ENCODE data around the gene ABCC8.

Gene ABCC8

GRCh38 chr11:17406082-17406817, 70.4 kb downstream of the ABCC8 start:
- FAIRE-seq (no peak), DNase-seq (ENCODE audit: insufficient read length, low spot score) (no peak)
- TF ChIP-seq POLR2AphosphoS5 (IDR thresholded peaks at IDR 0.05; ENCODE audit: low read depth, low read length) (no peak), PAX5 (IDR thresholded peaks at IDR 0.05; ENCODE audit: insufficient read depth, low read length, severe bottlenecking) (no peak)

GRCh38 chr11:17405232-17406005, 71.2 kb downstream of the ABCC8 start:
- DNase-seq (ENCODE audit: insufficient read length, low spot score) = no peak
- TF ChIP-seq PAX5 (IDR thresholded peaks at IDR 0.05; ENCODE audit: insufficient read depth, low read length, severe bottlenecking) (no peak), POLR2A (IDR thresholded peaks at IDR 0.05; ENCODE audit: low read depth, low read length) (no peak), POU2F2 (IDR thresholded peaks at IDR 0.05; ENCODE audit: low read depth, low read length) (no peak), SPI1 (IDR thresholded peaks at IDR 0.05; ENCODE audit: low read depth, low read length) (no peak), TAF1 (IDR thresholded peaks at IDR 0.05; ENCODE audit: low read depth, low read length) (no peak), POLR2AphosphoS5 (IDR thresholded peaks at IDR 0.05; ENCODE audit: low read depth, low read length) (no peak)
- FAIRE-seq = no peak

GRCh38 chr11:17403980-17404759, 72.5 kb downstream of the ABCC8 start:
- no peak for DNase-seq (ENCODE audit: insufficient read length, low spot score)
- FAIRE-seq = no peak

GRCh38 chr11:17402486-17402885, 74.2 kb downstream of the ABCC8 start:
- TF ChIP-seq POLR2A (IDR thresholded peaks at IDR 0.05; ENCODE audit: low read depth, low read length) (no peak), TAF1 (IDR thresholded peaks at IDR 0.05; ENCODE audit: low read depth, low read length) (no peak), PAX5 (IDR thresholded peaks at IDR 0.05; ENCODE audit: insufficient read depth, low read length, severe bottlenecking) (no peak), POLR2AphosphoS5 (IDR thresholded peaks at IDR 0.05; ENCODE audit: low read depth, low read length) (no peak), SPI1 (IDR thresholded peaks at IDR 0.05; ENCODE audit: low read depth, low read length) (no peak), POU2F2 (IDR thresholded peaks at IDR 0.05; ENCODE audit: low read depth, low read length) (no peak)
- DNase-seq (ENCODE audit: insufficient read length, low spot score) = no peak
- FAIRE-seq = no peak

More at GRCh38 chr11:17403980-17404759, 72.5 kb downstream of the ABCC8 start:
- TF ChIP-seq POU2F2 (IDR thresholded peaks at IDR 0.05; ENCODE audit: low read depth, low read length) = no peak
- no peak for TF ChIP-seq TAF1 (IDR thresholded peaks at IDR 0.05; ENCODE audit: low read depth, low read length)
- no peak for TF ChIP-seq SPI1 (IDR thresholded peaks at IDR 0.05; ENCODE audit: low read depth, low read length)
- no peak for TF ChIP-seq PAX5 (IDR thresholded peaks at IDR 0.05; ENCODE audit: insufficient read depth, low read length, severe bottlenecking)
- TF ChIP-seq POLR2AphosphoS5 (IDR thresholded peaks at IDR 0.05; ENCODE audit: low read depth, low read length) = no peak
- no peak for TF ChIP-seq POLR2A (IDR thresholded peaks at IDR 0.05; ENCODE audit: low read depth, low read length)

GRCh38 chr11:17401841-17402240, 74.8 kb downstream of the ABCC8 start:
- DNase-seq (ENCODE audit: insufficient read length, low spot score) (no peak), FAIRE-seq (no peak)
- no peak for TF ChIP-seq POLR2A (IDR thresholded peaks at IDR 0.05; ENCODE audit: low read depth, low read length)
- no peak for TF ChIP-seq SPI1 (IDR thresholded peaks at IDR 0.05; ENCODE audit: low read depth, low read length)
- no peak for TF ChIP-seq POLR2AphosphoS5 (IDR thresholded peaks at IDR 0.05; ENCODE audit: low read depth, low read length)
- TF ChIP-seq PAX5 (IDR thresholded peaks at IDR 0.05; ENCODE audit: insufficient read depth, low read length, severe bottlenecking) = no peak
- TF ChIP-seq TAF1 (IDR thresholded peaks at IDR 0.05; ENCODE audit: low read depth, low read length) = no peak
- no peak for TF ChIP-seq POU2F2 (IDR thresholded peaks at IDR 0.05; ENCODE audit: low read depth, low read length)

GRCh38 chr11:17401316-17401715, 75.3 kb downstream of the ABCC8 start:
- TF ChIP-seq TAF1 (IDR thresholded peaks at IDR 0.05; ENCODE audit: low read depth, low read length) = no peak
- TF ChIP-seq SPI1 (IDR thresholded peaks at IDR 0.05; ENCODE audit: low read depth, low read length) = no peak
- no peak for TF ChIP-seq POU2F2 (IDR thresholded peaks at IDR 0.05; ENCODE audit: low read depth, low read length)
- TF ChIP-seq PAX5 (IDR thresholded peaks at IDR 0.05; ENCODE audit: insufficient read depth, low read length, severe bottlenecking) = no peak
- no peak for TF ChIP-seq POLR2A (IDR thresholded peaks at IDR 0.05; ENCODE audit: low read depth, low read length)
- no peak for TF ChIP-seq POLR2AphosphoS5 (IDR thresholded peaks at IDR 0.05; ENCODE audit: low read depth, low read length)
- DNase-seq (ENCODE audit: insufficient read length, low spot score) = no peak
- no peak for FAIRE-seq

- peak; percentile 91 for FAIRE-seq
Observed at GRCh38 chr11:17400048-17400775, 76.4 kb downstream of the ABCC8 start.

GRCh38 chr11:17399236-17399635, 77.4 kb downstream of the ABCC8 start:
- DNase-seq (ENCODE audit: insufficient read length, low spot score) (no peak), FAIRE-seq (no peak)
- TF ChIP-seq POU2F2 (IDR thresholded peaks at IDR 0.05; ENCODE audit: low read depth, low read length) = no peak

More at GRCh38 chr11:17400048-17400775, 76.4 kb downstream of the ABCC8 start:
- peak; percentile 89 for TF ChIP-seq SPI1 (IDR thresholded peaks at IDR 0.05; ENCODE audit: low read depth, low read length)
- no peak for TF ChIP-seq POU2F2 (IDR thresholded peaks at IDR 0.05; ENCODE audit: low read depth, low read length)
- DNase-seq (ENCODE audit: insufficient read length, low spot score) = peak; percentile 43
